Fibroblast of skin of left quadriceps (primary cell): ENCODE data around the gene LTO1.

Experiments used
- DNase-seq, 2 experiments: peaks; one replicate each; pipeline ENCODE4 v3.0.0-alpha.2; 2013; ENCODE audit warnings: low read depth in 2 of 2

Gene LTO1

GRCh38 chr11:69677749-69678148 lies 2.6 kb upstream of the LTO1 start:
- DNase-seq, result no peak

GRCh38 chr11:69674267-69674885 lies 777 bp downstream of the LTO1 start:
- DNase-seq, result no peak

- DNase-seq, result no peak
These were observed 3.3 kb downstream of the LTO1 start for GRCh38 chr11:69671734-69672465.

GRCh38 chr11:69670158-69670845 lies 4.9 kb downstream of the LTO1 start:
- DNase-seq, result peak; percentile 57 to 61

- DNase-seq, result no peak
These were observed 5.7 kb downstream of the LTO1 start for GRCh38 chr11:69669486-69669885.

- DNase-seq, result no peak
These were observed 7.2 kb downstream of the LTO1 start for GRCh38 chr11:69667619-69668604.

GRCh38 chr11:69666752-69667536 lies 8.2 kb downstream of the LTO1 start:
- DNase-seq, result no peak

- no peak for DNase-seq
These were observed 8.9 kb downstream of the LTO1 start for GRCh38 chr11:69666261-69666660.

GRCh38 chr11:69665669-69666068 lies 9.5 kb downstream of the LTO1 start:
- no peak for DNase-seq

GRCh38 chr11:69664901-69665300 lies 10.3 kb downstream of the LTO1 start:
- DNase-seq, result no peak

GRCh38 chr11:69664103-69664775 lies 10.9 kb downstream of the LTO1 start:
- DNase-seq, result no peak

GRCh38 chr11:69663326-69663725 lies 11.8 kb downstream of the LTO1 start:
- DNase-seq, result no peak

GRCh38 chr11:69662806-69663205 lies 12.3 kb downstream of the LTO1 start:
- DNase-seq, result no peak

GRCh38 chr11:69662021-69662698 lies 13.0 kb downstream of the LTO1 start:
- DNase-seq, result no peak

GRCh38 chr11:69661413-69661715 lies 13.8 kb downstream of the LTO1 start:
- no peak for DNase-seq

- DNase-seq, result no peak
These were observed 15.1 kb downstream of the LTO1 start for GRCh38 chr11:69660001-69660500.

- no peak for DNase-seq
These were observed 15.6 kb downstream of the LTO1 start for GRCh38 chr11:69659591-69659990.

GRCh38 chr11:69658626-69659450 lies 16.3 kb downstream of the LTO1 start:
- DNase-seq, result no peak
